ENCODE results near the gene MTUS2.

MTUS2 gene

GRCh38 chr13:29271606-29272005 lies 451.5 kb downstream of the MTUS2 start:
- Histone ChIP-seq H3K79me2 (ENCODE audit: insufficient read depth, low read length) (no peaks in the 10 kb centered on the region), H2AFZ (ENCODE audit: low read depth, low read length, severe bottlenecking) (no peak overlapping the region), H4K20me1 (ENCODE audit: low read depth, low read length) (no peaks in the 10 kb centered on the region), H3K27ac (ENCODE audit: low read depth, low read length) (no peak overlapping the region), H3K36me3 (ENCODE audit: low read length) (no peaks in the 10 kb centered on the region), H3F3A (ENCODE audit: insufficient read depth) (no peaks in the 10 kb centered on the region), H3K9me2 (replicated peaks; ENCODE audit: insufficient read depth, low read length) (no peaks in the 10 kb centered on the region), H3K27me3 (ENCODE audit: low read length) (no peaks in the 10 kb centered on the region; the same call in 1 of the 2 replicates), H3K9ac (ENCODE audit: low read length) (no peak overlapping the region), H3K4me3 (ENCODE audit: insufficient read depth, low read length, poor library complexity, severe bottlenecking) (no peak overlapping the region), H3K4me2 (ENCODE audit: low read depth, low read length, poor library complexity, severe bottlenecking) (no peak overlapping the region), H3K9me3 (ENCODE audit: insufficient read depth, low read length) (no peaks in the 10 kb centered on the region)
- TF ChIP-seq CTCF (IDR thresholded peaks at IDR 0.05; ENCODE audit: insufficient read depth, low read length, poor library complexity, severe bottlenecking) (no peak), EZH2phosphoT487 (conservative IDR thresholded peaks at IDR 0.05; ENCODE audit: low read length) (no peak)

DNA sequence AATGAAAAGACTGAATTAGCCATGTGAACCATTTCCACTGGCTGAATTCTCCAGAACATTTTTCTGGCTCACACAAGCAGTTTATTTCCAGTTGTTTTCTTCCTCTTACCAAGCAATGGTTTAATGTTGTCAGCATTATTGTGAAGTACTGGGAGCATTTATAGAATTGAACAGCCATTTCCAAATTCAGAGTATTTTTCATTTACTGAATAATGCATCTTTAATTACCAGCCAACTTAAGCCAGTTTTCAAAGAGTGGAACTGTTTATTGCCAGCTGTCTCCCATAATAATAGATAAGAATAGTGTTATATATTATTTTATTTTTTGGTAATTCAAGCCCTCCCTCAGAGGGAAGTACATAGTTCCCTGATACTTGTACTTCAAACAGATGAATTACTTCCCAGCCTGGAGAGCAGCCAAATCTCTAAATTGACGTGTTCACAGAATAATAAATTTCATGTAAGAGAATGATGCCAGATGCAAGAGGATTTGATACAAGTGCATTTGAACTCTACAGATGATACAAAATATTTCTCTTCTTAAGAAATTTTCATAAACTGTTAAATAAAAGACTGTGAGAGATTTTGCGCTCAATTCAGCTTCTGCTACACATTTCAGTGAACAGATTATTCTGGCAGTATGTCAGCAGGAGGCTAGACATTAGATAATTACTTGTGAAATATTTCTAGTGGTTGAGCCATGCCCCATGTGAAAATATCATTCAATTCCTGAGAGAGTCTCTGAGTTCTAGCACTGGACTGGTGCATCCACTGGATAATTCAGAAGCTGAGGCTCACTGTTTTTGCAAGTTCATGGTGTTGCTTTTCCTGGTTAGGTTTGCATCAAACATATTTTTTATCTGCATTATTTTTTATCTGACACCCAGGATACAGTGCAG lies 459.5 kb downstream of the MTUS2 start:
- H4K20me1 ChIP-seq (ENCODE audit: low read depth, low read length) = no peaks in the 10 kb centered on the region
- H3K9me2 ChIP-seq (replicated peaks; ENCODE audit: insufficient read depth, low read length) = no peaks in the 10 kb centered on the region
- H3K27ac ChIP-seq (ENCODE audit: low read depth, low read length) = no peak overlapping the region
- no peaks in the 10 kb centered on the region for H3F3A ChIP-seq (ENCODE audit: insufficient read depth)
- no peak overlapping the region for H3K4me2 ChIP-seq (ENCODE audit: low read depth, low read length, poor library complexity, severe bottlenecking)
- H3K36me3 ChIP-seq (ENCODE audit: low read length) = no peaks in the 10 kb centered on the region
- TF ChIP-seq EZH2phosphoT487 (conservative IDR thresholded peaks at IDR 0.05; ENCODE audit: low read length) (no peak), CTCF (IDR thresholded peaks at IDR 0.05; ENCODE audit: insufficient read depth, low read length, poor library complexity, severe bottlenecking) (no peak)
- no peaks in the 10 kb centered on the region for H3K27me3 ChIP-seq (ENCODE audit: low read length)
- H3K9me3 ChIP-seq (ENCODE audit: insufficient read depth, low read length) = no peaks in the 10 kb centered on the region
- H3K4me3 ChIP-seq (ENCODE audit: insufficient read depth, low read length, poor library complexity, severe bottlenecking) = no peak overlapping the region
- H3K9ac ChIP-seq (ENCODE audit: low read length) = no peak overlapping the region
- H2AFZ ChIP-seq (ENCODE audit: low read depth, low read length, severe bottlenecking) = no peak overlapping the region
- no peaks in the 10 kb centered on the region for H3K79me2 ChIP-seq (ENCODE audit: insufficient read depth, low read length)

DNA sequence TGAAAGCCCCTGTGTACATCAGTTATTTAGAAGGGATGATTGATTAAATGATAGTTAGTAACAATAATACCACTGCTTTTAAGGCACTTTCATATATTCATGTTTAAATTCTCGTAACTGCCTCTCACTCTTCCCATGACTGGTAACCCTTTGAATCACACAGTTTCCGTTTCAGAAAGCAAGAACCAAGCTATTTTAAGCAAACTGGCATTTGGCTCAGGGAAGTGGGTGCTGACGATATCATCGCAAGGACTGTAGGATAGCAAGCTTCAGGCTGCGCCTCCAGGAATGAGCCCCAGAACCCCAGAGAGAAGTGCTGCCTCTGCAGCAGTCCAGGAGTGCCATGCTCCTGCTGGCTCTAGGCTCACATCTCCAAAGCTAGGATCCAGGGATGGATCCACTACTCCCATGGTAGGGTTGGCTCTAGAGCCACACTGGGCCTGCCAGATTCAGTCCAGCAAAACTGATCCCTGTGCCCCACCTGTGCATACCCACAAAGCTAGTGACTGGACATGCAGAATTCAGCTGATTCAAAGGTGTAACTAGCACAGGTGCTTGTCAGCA lies 461.9 kb downstream of the MTUS2 start:
- Histone ChIP-seq H3K9me3 (ENCODE audit: insufficient read depth, low read length) (no peaks in the 10 kb centered on the region), H3F3A (ENCODE audit: insufficient read depth) (no peaks in the 10 kb centered on the region), H3K79me2 (ENCODE audit: insufficient read depth, low read length) (no peaks in the 10 kb centered on the region), H3K4me3 (ENCODE audit: insufficient read depth, low read length, poor library complexity, severe bottlenecking) (no peak overlapping the region), H4K20me1 (ENCODE audit: low read depth, low read length) (no peaks in the 10 kb centered on the region), H3K4me2 (ENCODE audit: low read depth, low read length, poor library complexity, severe bottlenecking) (no peak overlapping the region), H3K27me3 (ENCODE audit: low read length) (no peaks in the 10 kb centered on the region), H3K27ac (ENCODE audit: low read depth, low read length) (no peak overlapping the region), H3K9ac (ENCODE audit: low read length) (no peak overlapping the region), H2AFZ (ENCODE audit: low read depth, low read length, severe bottlenecking) (no peak overlapping the region), H3K9me2 (replicated peaks; ENCODE audit: insufficient read depth, low read length) (no peaks in the 10 kb centered on the region), H3K36me3 (ENCODE audit: low read length) (no peaks in the 10 kb centered on the region)
- TF ChIP-seq CTCF (IDR thresholded peaks at IDR 0.05; ENCODE audit: insufficient read depth, low read length, poor library complexity, severe bottlenecking) (no peak), EZH2phosphoT487 (conservative IDR thresholded peaks at IDR 0.05; ENCODE audit: low read length) (no peak)

Data from SU-DHL-6 (cell line).